ENCODE measurements around the gene PPP1R1C. TPM values are rescaled to one million over a fixed set of nuclear protein-coding genes. Genes with fewer than 3 reads are reported as not detected.

Gene PPP1R1C
- total RNA-seq, 1 donor from 2014 or later, result 3.5 TPM

DNA sequence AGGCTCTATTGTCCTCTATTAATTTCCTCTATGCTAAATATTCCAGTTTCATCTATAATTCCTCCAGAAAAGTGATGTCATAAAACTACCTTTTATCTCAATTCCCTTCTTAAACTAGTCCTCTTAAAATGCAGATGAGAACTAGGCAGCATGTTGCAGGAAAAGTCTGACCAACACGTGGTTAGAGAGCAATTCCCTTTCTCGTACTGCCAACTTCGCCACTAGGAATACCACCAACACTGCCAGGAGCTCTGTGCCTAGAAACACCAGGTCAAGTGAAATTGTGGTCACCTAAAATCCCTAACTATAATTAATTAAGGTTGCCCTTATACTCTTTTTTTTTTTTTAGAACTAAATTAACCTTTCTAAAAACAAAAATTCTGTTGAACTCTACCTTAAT is 127.7 kb downstream of the PPP1R1C start:
- DNase-seq (ENCODE audit: low read depth), result no peak

DNA sequence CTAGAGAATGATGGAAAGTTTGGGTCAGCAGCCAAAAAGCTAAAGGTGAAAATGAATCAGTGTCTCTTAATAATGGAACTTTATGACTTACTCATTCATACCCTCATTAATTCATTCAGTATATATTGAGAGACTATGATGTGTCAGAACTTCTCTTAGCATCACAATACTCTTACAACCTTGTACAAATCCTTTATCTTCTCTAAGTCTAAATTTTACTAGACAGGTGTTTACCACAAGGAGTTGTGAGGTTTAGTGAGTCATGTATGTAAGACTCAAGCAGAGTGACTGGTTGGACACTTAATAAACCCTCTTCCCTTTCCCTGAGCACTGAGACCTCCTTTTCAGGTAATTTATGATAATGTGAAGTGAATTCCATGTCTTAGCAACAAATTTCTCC is 129.6 kb downstream of the PPP1R1C start:
- DNase-seq (ENCODE audit: low read depth), result peak; percentile 32

DNA sequence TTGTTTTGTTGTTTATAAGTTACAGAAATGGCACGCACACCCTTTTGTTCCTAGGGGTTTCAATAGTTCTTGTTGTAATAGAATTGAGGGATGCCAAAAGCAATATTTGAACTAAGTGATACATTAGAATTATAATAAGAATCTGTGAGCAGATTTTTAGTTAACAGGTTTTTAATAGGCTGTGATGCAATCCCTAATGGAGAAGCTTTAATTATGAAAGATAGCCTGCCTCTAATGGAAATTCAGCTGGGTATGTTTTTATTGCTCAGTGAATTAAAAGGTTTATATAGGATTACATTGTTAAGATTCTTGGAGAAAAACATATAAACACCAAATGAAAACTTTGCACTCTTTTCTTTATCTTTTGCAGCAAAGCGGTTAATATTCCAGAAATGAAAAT is 131.1 kb downstream of the PPP1R1C start:
- DNase-seq (ENCODE audit: low read depth), result no peak

DNA sequence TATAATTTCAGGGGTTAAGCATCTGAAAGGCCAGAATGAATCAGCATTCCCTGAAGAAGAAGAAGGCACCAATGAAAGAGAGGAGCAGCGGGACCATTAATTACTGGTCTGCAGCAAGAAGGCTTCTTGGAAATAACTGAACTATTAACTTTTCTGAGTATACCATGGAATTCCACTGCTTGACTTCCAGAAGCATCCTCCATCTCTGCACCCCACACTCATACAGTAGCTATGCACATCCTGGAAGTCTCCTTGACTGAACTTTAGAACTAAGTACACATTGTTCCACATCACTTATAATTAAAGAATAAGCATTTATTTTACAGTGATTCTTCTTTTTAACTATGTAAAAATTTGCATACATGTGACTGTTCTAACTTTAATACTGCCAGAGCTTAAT is 131.5 kb downstream of the PPP1R1C start:
- DNase-seq (ENCODE audit: low read depth), result peak; percentile 64

DNA sequence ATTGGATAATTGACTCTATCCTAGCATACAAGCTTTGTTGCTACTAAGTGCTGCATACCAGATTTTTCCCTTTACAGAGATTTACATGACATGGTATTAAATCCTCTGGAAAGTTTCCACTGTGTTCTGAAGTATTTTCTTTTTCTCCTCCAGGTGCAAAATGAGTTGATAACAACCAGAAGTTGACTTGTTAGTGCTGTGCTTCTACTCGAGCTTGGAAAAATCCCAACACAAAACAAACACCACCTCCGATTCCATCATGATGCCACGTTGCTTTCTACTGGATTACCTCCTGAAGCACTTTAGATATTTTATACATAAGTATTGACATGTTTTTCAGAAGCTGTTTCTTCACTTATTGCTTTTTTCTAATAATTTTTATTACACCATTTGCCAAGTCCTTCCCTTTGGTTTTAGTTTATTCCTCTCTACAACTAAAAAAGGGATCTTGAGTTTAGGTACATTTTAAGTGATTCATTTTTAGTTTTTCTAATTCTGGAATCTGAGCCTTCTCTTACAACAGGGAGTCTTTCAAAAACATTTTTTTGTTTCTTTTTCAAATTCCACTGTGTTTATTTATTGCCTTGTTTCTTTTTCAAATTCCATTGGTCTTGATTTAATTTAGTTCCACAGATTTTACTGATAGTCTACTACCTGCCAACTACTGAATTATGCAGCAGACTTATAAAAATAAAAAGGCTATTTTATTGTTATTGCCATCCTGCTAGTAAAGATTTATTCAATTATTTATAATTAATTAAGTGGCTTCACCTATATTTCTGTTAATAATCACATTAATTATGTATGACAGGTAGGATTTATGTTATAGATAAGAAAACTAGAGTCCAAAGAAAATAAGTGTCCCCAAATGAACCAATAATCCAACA is 143.4 kb downstream of the PPP1R1C start:
- DNase-seq (ENCODE audit: low read depth), result no peak

DNA sequence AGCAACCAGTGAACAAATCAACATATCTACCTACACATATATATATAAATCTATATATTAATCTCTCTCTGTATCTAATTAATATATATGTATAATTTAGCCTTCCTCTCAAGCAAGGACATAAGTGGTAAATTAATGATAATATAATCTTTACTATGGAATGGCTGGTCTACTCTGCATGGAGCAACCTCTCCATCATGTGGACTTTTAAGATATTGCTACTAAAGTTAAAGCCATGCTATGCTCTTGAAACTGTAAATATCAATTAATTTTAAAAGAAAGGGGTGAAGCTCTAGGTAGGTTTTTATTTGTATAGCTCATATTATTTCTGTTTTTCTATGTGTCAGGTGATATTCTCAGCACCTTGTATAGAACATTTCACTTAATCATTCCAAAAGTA is 147.0 kb downstream of the PPP1R1C start:
- no peak for DNase-seq (ENCODE audit: low read depth)

DNA sequence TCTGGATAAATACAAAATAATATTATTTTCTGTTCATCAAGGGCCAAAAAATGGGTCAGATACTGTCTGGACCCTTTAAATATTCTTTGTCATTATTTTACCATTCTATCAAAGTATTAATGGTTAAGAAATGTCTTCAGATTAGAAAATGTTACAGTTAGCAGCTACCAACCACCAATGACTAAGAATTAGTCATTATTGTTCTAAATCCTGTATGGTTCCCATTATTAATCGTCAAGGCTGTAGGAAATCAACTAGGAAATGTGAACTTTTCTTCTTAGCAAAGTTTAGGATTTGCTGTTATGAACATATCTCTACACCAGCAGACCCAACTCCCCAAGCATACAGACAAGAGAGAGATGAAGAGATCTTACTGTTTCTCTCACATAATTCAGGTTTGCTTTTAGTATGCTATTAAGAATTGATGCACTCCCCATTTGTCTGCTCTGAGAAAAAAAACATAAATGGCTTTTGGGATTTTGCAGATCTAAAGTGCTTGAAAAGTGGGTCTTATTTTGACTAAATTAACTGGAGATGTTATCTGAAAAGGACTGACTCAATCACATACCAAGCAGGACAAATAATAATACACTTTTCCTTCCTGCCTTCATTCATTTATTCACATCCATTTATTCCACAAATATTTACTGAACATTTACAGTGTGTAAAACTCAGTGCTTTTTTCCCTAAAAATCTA is 147.7 kb downstream of the PPP1R1C start:
- peak; percentile 52 for DNase-seq (ENCODE audit: low read depth)

DNA sequence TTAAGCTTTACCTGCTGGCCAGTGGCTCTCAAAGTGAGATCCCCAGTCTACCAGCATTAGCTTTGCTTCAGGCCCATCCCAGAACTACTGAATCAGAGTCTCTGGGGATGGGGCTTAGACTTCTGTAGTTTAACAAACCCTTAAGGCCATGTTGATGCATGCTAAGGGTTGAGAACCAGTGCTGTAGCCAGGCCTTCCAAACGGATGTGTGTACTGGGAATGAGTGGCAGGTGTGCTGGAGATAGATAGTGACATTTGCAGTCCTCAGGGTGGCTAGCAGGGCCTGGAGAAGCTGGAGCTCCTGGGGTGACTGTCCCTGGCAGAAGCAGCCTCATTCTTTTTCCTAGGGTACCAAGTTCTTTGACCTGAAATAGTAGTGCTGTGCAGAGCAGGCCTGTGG is 148.5 kb downstream of the PPP1R1C start:
- DNase-seq (ENCODE audit: low read depth), result no peak

DNA sequence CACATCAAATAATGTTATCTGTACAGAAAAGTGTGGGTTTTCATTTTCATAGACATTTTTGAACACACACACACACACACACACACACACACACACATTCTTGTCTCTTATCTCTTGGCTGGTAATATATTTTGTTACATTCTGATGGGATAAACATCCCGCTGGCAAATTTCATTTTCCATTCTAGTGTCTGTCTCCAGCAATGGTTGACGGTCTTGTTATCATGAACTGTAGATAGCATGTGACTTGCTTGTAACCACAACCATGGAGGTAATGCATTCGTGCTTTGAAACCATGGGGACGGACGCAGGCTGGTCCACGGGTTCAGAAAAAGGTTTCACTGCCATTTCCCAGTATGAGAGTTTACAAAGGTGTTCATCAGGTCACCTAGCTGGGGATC is 156.4 kb downstream of the PPP1R1C start:
- DNase-seq (ENCODE audit: low read depth), result no peak

DNA sequence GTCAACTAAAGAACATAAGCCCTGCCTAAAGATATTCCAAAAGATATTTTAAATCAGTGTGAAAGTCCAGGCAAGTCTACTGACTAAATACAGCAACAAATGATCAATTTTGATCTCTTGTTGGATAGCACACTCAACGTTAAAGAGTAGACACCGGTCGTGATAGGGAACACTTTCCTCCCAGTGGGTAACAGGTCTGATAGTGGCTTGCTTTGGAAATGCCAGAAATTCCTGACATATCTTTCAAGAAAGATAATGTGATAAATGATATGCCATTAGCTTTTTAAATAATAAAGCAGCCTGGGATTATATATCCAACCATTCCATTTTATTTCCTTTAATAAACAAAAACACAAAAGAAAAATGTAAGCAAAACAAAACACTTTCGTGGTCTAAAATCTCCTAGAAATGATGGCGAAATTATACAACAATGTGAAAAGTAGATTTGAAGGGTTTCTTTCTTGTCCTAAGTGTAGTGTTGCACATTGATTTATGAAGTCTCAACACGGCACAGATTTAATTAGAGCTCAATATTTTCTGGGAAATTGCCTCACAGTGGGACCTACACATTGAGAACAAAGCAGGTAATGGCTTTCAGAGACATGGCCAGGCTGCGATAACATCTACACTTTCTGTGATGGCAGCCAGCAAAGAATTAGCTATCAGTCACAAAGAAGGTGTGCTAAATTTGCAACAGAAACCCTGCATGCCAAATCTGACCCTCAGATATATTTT is 158.6 kb downstream of the PPP1R1C start:
- no peak for DNase-seq (ENCODE audit: low read depth)

DNA sequence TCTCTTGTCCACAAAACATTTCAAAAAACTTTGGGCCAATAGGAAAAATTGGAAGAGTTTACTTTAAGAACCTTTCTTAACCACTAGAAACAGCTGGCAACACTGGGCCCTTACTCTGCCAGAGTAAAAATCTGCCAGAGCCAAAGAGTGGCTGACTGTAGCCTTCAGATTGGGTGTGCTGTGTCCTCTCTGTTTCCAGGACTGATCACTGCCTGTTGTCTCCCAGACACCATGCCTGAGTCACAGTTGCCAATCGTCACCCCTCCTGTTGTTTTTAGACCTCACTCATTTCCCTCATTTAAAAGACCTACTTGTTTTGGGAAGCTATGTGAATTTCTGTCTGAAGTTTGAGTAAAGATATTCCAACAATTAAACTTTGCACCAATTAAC is 159.1 kb downstream of the PPP1R1C start:
- no peak for DNase-seq (ENCODE audit: low read depth)

DNA sequence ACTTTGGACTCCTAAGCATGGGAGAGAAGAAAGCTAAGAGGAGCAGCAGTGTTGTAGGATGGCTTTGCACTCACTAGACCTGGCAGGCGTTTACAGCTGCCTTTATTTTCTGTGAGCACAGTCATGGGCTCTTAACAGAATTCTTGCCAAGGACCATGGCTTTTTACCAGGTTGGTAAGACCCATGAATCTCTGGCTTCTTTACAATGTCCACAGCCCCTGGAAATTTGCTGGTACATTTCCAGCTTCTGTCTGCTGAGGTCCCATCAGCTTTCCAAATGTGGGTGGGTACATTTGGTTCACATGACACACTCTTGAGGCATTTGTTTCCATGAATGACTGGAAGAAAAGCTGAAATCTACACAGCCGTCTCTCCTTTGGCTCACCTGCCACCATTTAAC is 162.7 kb downstream of the PPP1R1C start:
- no peak for DNase-seq (ENCODE audit: low read depth)

DNA sequence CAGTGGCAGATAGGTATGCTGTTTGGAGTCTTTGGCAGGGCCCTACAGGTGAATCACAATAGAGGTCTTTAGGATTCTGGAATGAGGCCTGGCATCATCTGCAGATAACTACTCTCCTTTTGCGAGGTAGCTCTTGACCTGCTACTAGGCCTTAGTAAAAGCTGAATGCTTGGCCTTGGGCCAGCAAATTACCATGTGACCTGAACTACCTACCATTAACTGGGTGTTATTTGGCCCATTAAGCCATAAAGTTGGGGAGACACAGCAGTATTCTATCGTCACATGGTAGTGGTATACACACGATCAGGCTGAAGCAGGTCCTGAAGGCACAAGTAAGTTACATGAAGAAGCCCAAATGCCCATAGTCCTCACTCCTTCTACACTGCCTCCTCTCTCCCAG is 178.2 kb downstream of the PPP1R1C start:
- no peak for DNase-seq (ENCODE audit: low read depth)

DNA sequence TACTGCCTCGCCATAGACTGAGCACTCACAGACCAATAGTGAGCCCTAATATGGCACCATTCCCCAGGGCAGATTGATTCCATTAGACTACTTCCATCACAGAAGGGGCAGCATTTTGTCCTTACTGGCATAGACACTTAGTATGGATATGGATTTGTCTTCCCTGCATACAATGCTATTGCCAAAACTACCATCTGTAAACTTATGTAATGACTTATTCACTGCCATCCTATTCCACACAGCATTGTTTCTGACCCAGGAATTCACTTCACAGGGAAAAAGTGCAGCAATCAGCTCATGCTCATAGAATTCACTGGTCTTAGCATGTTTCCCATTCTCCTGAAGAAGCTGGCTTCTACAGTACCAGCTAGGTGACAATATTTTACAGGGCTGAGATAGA is 179.0 kb downstream of the PPP1R1C start:
- no peak for DNase-seq (ENCODE audit: low read depth)

DNA sequence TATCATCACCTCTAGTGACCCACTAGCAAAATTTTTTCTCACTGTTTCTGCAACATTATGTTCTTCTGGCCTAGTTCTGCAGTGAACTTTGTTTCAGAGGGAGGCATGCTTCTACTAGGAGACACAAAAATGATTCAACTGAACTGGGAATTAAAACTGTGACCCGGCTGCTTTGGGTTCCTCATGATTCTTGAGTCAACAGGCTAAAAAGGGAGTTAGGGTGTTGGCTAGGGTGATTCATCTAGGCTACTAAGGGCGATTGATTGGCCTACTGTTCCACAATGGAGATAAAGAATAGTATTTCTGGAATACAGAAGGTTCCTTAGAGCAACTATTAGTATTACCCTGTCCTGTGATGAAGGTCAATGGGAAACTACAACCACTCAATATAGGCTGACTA is 179.5 kb downstream of the PPP1R1C start:
- no peak for DNase-seq (ENCODE audit: low read depth)

DNA sequence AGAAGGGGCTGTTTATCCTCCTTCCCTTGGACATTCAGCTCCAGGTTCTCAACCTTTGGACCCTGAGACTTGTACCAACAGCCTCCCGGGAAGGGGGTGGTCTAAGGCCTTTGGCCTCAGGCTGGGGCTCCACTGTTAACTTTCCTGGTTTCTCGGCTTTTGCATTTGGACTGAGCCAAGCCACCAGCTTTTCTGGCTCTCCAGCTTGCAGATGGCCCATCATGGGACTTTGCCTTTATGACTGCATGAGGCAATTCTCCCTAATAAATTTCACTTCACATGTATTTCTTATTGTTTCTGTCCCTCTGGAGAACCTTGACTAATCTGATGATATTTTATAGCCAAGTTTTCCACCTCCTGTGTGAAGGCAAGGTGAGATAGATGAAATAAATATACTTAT is 180.8 kb downstream of the PPP1R1C start:
- no peak for DNase-seq (ENCODE audit: low read depth)

DNA sequence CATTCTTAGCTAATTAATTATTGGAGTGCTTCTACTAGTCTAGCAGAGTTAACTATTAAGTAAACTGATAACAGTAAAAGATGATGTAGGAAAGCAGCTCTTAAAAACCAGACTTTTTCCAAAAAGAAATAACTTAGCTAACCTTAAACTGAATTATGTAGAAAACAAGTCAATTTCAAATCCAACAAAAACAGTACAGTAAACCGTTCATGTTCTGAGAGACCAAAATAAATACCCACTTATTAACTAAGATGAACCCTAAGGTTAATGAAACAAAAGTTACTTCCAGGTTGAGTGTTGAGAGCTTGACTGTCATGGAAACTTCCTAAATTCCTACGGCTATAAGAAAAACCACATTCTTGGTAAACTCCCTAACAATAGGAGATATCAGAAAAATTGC is 181.2 kb downstream of the PPP1R1C start:
- no peak for DNase-seq (ENCODE audit: low read depth)

Other genes starting within 250 kb of the PPP1R1C start
- 78.0 and 106 TPM in 2 replicates for gene ITPRID2, start 94.1 kb upstream of the PPP1R1C start, total RNA-seq